ENCODE data around the gene EXOC6B. TPM values are rescaled to one million over a fixed set of nuclear protein-coding genes. Genes with fewer than 3 reads are reported as not detected.
A peak's percentile ranks its signal among the peaks of the same experiment; 100 is the strongest.
"Not testable (repeated sequence)": the region's sequence is repeated elsewhere in the genome, so short reads cannot be mapped to it uniquely, and the experiment has no call there.

Gene EXOC6B
- total RNA-seq, 1 donor from 2014 or later = 31.6 TPM

DNA sequence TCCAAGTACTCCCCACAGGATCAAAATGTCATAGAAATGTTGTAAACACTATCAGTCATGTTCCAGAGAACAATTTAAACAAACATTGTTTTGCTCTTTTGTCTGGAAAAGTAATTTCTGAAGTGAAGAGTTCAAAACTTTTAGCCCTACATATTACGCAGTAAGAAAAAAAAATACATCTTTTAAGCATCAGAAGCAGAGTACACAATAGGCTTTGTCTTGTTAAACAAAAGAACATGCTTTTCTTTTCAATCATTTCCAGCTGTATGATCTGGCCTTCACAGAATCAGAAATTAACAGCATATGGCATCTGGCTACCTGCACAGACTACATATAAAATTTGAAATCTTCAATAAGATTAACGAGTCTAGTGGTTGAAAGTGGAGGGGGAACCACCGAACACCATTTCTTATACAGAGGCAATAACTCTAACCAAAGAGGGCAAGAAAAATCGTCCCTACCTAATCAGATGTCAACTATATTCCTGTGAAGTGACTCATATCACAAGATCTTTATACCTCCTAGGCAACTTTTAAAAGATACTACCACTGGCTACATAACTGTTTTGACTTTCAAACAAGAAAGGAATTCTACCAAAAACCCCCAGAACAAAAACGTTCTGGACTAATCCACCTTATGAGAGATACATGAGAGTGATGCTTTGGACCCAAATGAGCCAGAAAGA is 149.3 kb downstream of the EXOC6B start:
- no peak for ATAC-seq

DNA sequence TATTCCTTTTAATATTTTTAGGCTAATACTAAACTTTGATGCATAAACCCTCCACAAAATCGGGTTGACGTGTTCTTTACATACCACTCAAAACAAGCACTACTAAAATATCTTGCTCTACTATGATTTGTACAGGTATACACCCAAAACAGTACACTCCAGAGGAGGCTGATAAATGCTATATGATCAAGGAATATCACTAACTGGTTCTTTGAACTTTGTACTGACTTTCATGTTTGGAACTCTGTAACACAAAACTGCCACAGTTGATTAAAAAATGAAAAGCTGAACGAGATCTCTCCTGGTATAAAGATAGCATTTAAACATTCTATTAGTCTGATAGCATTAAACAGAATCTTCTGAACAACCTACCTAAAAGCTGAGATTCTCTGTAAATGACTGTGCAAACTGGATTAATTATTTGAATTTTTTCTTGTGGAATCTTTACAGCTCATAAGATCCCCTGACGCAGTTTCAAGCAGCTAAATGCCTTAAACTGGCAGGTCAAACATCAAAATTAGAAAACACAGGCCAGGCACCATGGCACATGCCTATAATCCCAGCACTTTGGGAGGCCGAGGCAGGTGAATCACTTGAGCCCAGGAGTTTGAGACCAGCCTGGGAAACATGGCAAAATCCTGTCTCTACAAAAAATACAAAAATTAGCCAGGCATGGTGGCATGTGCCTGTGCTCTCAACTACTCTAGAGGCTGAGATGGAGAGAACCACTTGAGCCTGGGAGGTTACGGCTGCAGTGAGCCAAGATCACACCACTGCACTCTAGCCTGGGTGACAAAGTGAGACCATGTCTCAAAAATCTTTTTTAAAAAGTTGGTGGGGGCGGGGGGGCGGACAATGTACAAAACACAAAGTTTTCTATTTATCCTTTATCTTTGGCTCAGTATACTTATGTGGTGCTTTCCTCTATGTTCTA is 150.6 kb downstream of the EXOC6B start:
- no peak for ATAC-seq

DNA sequence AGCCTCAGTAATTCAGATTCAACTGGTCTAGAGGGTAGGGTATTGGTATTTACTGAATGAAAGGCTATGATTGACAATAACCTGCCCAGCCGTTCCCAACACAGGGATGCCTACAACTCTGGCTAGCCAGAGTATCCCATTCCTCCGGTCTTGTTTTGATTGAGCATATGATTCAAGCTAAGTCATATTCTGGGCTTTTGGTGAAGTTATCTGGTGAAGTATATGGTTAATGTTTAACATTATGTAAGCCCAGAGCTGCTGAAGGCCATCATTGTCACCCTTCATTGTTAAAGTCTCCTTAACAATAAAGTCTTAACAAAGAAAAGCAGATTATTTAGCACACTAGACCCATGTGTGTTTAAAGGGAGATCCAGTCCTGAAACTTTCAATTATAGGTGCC is 152.6 kb downstream of the EXOC6B start:
- ATAC-seq = no peak

DNA sequence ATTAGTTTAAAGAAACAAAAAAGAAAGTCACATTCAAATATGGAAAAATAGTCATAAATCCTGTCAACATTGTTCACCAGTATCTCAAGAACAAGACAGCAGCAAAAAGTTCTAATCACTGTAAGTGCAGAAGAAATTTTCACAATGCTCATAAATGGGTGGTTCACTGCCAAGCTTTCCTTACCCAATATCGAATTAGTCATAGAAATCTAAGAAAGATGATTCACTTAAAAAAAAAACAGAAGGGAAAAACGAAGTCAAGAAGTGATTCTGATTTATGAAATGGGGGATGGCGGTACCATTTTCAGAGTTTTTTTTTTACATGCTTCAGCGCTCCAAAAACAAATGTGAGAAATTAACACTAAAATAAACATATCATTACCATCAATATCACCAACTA is 156.7 kb downstream of the EXOC6B start:
- ATAC-seq = peak; percentile 41

DNA sequence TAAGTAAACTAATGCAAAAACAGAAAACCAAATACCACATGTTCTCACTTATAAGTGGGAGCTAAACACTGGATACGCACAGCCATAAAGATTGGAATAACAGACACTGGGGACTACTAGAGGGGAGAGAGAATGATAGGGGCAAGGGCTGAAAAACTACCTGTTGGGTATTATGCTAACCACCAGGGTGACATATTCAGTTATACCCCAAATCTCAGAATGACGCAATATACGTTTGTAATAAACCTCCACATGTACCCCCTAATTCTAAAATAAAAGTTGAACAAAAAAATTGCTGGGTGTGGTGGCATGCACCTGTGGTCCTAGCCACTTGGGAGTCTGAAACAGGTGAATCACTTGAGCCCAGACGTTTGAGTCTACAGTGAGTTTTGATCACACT is 157.2 kb downstream of the EXOC6B start:
- no peak for ATAC-seq

DNA sequence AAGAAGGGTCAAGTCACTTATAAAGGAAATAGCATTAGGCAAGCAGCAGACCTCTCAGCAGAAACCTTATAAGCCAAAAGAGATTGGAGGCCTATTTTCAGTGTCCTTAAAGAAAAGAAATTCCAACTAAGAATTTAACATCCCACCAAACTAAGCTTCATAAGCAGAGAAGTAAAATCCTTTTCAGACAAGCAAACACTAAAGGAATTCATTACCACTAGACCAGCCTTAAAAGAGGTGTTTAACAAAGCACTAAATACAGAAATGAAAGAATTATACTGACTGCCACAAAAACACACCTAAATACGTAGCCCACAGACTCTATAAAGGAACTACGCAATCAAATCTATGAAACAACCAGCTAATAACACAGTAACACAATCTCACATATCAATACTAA is 160.4 kb downstream of the EXOC6B start:
- ATAC-seq = no peak

DNA sequence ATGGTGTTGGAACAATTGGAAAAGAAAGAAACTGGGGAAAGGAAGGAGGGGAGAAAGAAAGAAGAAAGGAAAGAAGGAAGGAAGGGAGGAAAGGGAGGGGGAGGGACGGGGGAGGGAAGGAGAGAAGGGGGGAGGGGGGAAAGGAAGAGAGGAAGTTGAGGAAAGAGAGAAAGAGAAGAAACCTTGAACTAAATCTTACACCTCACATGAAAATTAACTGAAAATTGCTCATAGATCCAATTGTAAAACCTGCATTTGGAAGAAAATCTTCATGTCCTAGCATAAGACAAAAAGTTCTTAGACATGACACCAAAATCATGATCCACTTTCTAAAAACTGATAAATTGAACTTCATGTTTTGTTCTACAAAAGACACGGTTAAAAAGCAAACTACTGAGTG is 163.8 kb downstream of the EXOC6B start:
- no peak for ATAC-seq

DNA sequence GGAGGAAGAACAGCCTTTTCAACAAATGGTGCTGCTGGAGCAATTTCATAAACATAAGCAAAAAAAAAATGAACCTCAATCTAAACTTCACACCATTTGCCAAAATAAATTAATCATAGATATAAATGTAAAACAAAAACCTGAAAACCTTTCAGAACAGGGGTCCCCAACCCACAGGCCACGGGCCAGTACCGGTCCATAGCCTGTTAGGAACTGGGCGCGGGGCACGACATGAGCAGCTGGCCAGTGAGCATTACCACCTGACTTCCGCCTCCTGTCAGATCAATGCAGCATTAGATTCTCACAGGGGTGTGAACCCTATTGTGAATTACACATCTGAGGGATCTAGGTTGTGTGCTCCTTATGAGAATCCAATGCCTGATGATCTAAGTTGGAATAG is 176.0 kb downstream of the EXOC6B start:
- ATAC-seq = no peak

DNA sequence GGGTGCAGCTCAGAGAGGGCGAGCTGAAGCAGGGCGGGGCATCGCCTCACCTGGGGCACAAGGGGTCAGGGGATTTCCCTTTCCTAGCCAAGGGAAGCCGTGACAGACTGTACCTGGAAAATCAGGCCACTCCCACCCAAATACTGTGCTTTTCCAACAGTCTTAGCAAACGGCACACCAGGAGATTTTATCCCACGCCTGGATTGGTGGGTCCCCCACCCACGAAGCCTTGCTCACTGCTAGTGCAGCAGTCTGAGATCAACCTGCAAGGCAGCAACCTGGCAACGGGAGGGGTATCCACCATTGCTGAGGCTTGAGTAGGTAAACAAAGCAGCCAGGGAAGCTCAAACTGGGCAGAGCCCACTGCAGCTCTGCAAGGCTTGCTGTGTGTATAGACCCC is 184.6 kb downstream of the EXOC6B start:
- ATAC-seq = not testable (repeated sequence)

DNA sequence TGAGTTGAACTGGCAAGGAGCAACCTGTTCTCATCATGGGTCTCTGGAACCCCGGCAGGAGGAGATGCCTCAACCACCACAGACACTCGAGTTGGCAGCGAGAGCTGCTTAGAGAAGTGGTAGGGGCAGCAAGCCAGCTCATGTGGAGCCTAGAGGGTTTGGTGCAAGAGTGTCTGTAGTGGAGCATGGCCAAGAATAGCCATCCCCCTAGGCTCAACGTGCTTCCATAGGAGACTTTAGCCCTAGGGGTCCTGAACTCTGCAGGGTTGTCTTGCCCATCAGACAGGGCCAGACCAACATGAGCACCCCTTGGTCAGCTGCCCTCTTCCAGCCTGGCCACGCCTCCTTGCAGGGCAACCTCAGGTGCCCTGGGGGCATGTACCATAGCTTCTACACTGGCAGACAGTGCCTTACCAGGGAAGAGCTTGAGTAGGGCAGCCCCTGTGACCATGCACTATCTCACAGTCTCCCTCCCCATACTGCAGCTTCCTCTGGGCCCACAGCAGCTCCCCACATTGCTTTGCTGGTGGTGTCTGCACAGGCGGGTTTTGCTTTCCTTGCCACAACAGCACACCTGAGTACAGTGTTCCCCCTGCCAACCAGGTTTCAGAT is 187.1 kb downstream of the EXOC6B start:
- ATAC-seq = no peak

DNA sequence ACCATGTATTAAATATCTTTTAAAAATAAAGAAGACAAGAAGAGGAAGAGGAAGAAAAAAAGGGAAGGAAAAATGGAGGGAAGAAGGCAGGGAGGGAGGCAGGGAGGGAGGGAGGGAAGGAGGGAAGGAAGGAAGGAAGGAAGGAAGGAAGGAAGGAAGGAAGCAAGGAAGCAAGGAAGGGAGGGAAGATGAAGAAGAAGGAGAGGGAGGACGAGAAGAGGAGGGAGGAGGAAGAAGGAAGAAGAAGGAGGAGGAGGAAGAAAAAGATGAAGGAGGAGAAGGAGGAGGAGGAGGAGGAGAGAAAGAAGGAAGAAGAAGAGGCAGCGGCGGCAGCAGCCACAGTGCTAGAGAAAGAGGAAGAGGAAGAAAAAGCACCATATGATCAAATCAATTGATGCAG is 189.6 kb downstream of the EXOC6B start:
- ATAC-seq = no peak

DNA sequence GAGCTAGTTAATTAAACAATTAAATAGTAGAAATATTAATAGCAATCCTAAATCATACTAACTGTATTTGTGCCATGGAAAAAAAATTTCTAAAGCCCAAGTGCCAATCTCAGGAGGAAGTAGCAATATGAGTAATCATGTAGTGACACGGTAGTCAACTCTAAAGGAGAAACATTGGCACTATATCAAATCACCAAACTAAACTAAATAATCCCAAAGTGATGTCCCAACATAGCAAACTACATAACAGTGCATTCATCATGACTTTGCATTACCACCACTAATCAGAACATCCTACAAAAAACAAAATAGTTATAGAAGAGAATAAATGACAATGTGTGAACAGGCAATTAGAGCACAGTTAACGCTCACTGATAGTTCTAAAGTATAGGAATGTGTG is 195.1 kb downstream of the EXOC6B start:
- ATAC-seq = no peak

DNA sequence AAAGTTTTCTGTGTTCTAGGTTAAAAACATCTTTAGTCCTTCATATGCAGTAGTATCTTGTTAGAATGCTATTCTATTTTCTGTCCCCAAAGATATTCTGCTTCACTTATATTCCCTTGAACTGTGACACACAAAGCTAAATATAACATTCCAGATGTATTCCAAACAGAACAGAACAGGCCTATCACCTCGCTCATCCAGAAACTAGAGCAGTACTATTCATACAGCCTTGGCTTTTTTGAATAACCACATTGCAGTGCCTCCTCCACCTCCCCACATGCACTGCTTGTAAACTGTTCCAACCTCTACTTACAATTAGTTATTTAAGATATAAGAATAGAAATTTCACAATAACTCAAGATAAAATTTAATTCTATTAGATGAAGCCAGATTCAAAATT is 196.8 kb downstream of the EXOC6B start:
- ATAC-seq = no peak

DNA sequence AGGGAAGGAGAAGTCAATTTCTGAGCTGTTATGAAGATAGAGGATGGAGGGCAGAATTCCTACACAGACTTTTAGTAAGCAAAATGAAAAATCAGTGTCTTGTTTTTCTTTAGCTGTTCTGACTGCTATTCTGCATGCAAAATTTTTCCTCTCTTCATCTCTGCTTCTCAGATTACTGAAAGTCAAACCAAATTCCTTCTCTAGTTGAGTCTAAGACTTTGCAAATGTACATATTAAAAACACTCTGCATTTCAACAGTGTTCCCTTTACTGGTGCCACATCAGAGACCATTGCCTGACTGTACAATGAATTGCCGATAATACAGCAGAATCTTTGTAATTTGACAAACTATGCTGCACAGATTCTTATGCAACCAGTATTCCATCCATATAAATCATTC is 198.8 kb downstream of the EXOC6B start:
- no peak for ATAC-seq

DNA sequence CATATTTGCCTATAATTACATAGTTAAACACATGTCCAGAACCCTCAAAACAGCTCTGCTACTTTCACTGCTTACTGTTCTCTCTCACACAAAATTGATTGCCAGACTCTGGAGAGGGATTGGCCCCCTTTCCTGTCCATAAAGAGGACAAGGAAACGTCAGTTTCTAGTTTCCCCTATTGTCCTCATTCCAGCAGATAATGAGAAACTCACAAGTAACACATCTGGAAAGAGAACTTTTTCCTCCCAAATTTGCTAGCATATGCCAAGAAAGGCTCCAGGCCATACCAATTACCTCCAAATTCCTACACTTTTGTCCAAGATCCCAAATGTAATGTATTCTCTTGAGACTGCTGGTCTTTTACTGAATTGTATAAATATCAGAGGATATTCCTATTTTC is 200.5 kb downstream of the EXOC6B start:
- no peak for ATAC-seq

DNA sequence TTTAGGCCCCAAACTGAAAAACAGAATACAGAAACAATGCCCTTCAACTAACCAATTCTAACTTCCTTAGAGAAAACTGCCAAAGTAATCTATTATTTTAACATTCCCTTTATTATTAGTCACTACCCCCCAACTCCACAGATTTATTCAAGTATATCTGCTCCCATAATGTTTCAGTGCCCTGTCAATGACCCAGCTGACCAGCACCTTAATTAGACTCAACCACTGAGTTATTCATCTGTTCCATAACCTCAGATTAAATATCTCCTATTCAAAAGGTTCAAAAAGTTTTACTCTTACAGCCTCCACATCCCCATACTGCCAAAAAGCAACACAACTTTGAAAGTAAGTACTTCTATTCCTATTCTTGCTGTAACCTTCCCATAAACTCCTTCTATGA is 202.4 kb downstream of the EXOC6B start:
- no peak for ATAC-seq

DNA sequence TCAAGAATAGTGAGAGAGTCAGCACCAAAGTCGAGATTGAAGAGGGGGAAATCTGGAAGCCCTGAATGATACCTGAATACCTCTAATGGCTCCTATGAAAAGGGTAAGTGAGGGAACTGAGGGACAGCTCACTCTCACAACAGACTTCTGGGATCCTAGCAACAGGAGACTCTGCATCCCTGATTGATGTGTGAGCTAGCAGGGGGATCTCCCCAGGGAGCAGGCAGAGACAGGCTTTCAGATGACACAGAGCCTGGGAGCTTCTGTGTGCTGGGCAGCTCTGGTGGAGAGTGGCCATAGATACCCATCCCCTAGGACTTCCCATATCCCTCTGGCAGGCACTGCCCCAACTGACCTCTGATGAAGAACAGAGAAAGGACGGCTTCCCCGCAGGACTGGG is 206.2 kb downstream of the EXOC6B start:
- peak; percentile 31 for ATAC-seq

DNA sequence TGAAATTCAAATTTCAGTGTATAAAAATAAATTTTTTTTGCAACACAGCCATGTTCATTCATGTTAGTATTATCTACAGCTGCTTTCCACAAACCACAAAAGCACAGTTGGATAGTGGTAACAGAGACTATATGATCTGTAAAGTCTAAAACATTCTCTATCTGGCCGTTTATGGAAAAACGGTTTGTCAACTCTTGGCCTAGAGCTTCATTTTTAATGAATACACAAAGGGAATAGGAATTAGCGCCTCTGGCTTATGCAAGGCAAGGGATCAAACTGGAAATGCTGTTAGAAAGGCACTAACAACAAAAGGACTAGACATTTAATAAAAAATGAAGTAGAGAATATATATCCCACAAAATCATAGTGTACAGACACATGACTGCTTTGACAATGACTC is 211.9 kb downstream of the EXOC6B start:
- ATAC-seq = no peak

DNA sequence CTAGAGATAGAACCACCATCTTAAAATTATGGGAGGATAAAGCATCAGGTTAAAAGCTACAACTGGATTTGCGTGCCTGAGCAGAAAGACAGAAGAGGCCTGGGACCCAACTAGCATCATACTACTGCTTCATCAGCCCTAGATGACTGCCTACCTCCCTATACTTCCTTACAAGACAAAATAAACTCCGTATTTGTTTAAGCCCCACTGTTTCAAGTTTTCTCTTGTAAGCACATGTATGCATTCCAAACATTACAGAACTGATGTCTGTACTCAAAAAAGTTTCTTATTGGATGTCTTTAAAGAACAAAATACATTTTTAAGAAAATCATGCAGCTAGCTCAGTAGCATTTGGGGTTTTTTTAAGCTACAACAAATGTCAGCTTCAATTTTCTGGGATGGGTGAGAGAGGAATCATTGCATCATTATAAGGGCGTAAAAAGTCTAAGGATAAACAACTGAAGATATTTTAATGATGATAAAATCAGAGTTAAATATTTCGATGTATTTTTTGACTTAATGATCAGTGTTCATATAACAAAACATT is 213.1 kb downstream of the EXOC6B start:
- ATAC-seq = no peak

DNA sequence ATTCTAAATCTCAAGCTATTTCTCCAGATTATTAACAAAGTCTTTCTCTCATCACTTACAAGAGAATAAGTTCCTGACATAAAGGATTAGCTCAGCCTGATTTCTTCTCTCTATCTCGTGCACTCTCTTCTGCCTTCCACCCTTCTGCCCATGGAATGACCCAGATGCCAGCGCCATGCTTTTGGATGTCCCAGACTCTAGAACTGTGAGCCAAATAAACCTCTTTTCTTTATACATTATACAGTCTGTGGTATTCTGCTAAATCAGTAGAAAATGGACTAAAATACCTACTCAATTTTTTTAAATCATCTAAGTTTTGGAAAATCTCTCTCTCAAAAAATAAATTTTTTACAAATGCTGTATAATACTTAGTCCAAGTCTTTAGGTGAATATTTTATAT is 218.6 kb downstream of the EXOC6B start:
- ATAC-seq = no peak

DNA sequence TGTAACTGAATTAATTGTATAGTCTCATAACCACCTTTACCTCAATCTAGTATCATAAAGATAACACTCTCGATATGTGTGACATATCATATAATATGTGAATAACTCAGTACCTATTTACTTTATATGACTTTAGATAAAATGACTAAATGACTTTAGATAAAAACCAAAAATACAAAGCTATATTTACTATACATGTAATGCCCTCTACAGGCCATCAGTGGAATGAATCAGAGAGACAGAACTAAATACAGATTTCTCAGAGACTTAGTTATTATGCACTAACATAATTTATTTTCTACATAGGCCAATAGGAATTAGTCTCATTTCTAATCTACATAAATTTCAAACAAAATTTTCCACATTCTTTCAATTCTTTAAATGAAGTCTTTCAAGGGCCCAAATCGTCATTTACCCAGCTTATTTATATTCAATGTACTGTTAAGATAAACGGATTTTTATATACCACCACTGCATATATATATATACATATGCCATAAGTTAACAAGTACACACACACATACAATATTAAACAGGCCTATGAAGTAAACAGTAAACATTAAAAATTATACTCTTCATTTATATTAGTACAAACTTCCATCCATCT is 219.9 kb downstream of the EXOC6B start:
- ATAC-seq = no peak

DNA sequence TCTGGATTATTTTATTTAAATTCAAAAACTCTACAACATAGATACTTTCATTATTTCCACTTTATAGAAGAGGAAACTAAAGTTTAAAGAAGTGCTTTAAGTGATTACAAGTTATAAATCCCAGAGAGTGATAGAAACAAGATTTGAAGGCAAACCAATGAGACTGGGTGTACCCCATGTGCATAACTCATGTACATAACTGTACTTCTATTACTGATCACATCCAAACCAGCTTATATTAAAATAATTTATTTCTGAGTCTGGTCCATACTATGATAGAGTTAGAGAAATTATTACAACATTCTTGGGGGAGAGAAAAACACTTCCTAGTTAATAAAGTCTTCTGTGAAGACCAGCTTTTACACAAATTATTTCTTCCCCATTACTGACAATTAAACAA is 221.4 kb downstream of the EXOC6B start:
- ATAC-seq = no peak

DNA sequence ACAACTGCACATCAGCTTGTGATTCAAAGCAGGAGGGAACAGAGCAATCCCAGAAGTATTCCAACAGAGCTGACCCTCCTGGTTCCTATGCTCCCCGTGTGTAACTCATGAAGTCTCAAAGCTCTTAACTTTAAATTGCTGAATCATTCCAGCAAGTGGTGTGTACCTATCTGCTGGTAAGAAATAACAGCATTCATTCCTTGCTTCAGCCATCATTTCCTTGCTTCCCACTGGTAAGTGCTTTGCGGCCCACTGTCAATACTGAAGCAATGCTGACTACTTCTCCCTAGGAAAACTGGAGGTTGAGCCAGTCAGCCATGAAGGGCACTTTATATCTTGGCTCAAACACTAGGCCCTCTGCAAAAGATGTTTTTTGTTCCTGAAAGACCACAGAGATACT is 222.4 kb downstream of the EXOC6B start:
- no peak for ATAC-seq

All from esophagus mucosa (tissue), 1 donor.